Fibroblast of lung (primary cell): ENCODE measurements around the gene FPR1.

Source experiments
- CTCF ChIP-seq, 2 donors: IDR thresholded peaks in 1 of 2; conservative IDR thresholded peaks in 1 of 2; 1 replicate in 1 of 2; 2 replicates in 1 of 2; pipeline ENCODE4 v1.5.1; 2011 to 2012; ENCODE audit warnings: low read length in 2 of 2, control low read depth in 1 of 2, inconsistent platforms in 1 of 2, low read depth in 1 of 2, mild to moderate bottlenecking in 1 of 2
- EZH2 ChIP-seq: IDR thresholded peaks from 2 replicates; pipeline ENCODE4 v1.5.1; 2012; ENCODE audit warnings: low read length, control low read depth, mild to moderate bottlenecking; ENCODE audit errors: missing control alignments

GRCh38 chr19:51708811-51709210 lies 42.9 kb downstream of the FPR1 start:
- no peak for TF ChIP-seq CTCF (conservative IDR thresholded peaks at IDR 0.05 in 1 of 2, IDR thresholded peaks at IDR 0.05 in 1 of 2; ENCODE audit: low read depth in 1 of 2, low read length in 2 of 2)
- no peak for TF ChIP-seq EZH2
